Esophagus (tissue), 2 donors: ENCODE data around the gene HOXC13. TPM values are rescaled to one million over a fixed set of nuclear protein-coding genes. Genes with fewer than 3 reads are reported as not detected.

Source experiments
- H3K27ac ChIP-seq, 2 donors: one replicate each; pipeline ENCODE4 v1.5.1; 2013; ENCODE audit warnings: low read depth in 2 of 2, mild to moderate bottlenecking in 2 of 2, inconsistent platforms in 1 of 2, low read length in 1 of 2, moderate library complexity in 1 of 2
- H3K27me3 ChIP-seq, 2 donors: one replicate each; pipeline ENCODE4 v1.6.1; 2013; ENCODE audit warnings: low read length in 2 of 2, control low read depth in 1 of 2, mild to moderate bottlenecking in 1 of 2; ENCODE audit not compliant: insufficient read depth in 2 of 2, control insufficient read depth in 1 of 2
- H3K36me3 ChIP-seq, 2 donors: one replicate each; pipeline ENCODE4 v1.6.1; 2013; ENCODE audit warnings: low read length in 1 of 2; ENCODE audit not compliant: control insufficient read depth in 2 of 2, insufficient read depth in 2 of 2
- H3K4me1 ChIP-seq, 2 donors: one replicate each; pipeline ENCODE4 v1.6.1; 2013; ENCODE audit warnings: low read length in 1 of 2; ENCODE audit not compliant: control insufficient read depth in 2 of 2, insufficient read depth in 2 of 2
- H3K4me3 ChIP-seq, 2 donors: one replicate each; pipeline ENCODE4 v1.5.1; 2013; ENCODE audit warnings: low read length in 2 of 2, mild to moderate bottlenecking in 2 of 2, low read depth in 1 of 2, moderate library complexity in 1 of 2
- H3K9me3 ChIP-seq, 2 donors: one replicate each; pipeline ENCODE4 v1.6.1; 2013; ENCODE audit warnings: mild to moderate bottlenecking in 2 of 2, low read depth in 1 of 2, low read length in 1 of 2, moderate library complexity in 1 of 2; ENCODE audit not compliant: control insufficient read depth in 2 of 2, insufficient read depth in 1 of 2
- WGBS, 2 donors: extraction: QIAGEN DNeasy Blood & Tissue Kit; methylation state at CpG; one replicate each; pipeline ENCODE4 v1.1.7; 2013; 5-methylcytosine and 5-hydroxymethylcytosine counted together
- polyA plus RNA-seq, 2 donors: library from polyadenylated mRNA; stranded (reverse); fragments of 200-250 nt; gene quantifications; one replicate each; pipeline ENCODE4 v1.2.3, GENCODE V29; 2013
- donor health status: healthy with polysubstance abuse.
- donor health status: Bipolar disorder and iron deficiency.

Gene HOXC13
- polyA plus RNA-seq, 2 donors: 0.02 to 0.04 TPM

DNA sequence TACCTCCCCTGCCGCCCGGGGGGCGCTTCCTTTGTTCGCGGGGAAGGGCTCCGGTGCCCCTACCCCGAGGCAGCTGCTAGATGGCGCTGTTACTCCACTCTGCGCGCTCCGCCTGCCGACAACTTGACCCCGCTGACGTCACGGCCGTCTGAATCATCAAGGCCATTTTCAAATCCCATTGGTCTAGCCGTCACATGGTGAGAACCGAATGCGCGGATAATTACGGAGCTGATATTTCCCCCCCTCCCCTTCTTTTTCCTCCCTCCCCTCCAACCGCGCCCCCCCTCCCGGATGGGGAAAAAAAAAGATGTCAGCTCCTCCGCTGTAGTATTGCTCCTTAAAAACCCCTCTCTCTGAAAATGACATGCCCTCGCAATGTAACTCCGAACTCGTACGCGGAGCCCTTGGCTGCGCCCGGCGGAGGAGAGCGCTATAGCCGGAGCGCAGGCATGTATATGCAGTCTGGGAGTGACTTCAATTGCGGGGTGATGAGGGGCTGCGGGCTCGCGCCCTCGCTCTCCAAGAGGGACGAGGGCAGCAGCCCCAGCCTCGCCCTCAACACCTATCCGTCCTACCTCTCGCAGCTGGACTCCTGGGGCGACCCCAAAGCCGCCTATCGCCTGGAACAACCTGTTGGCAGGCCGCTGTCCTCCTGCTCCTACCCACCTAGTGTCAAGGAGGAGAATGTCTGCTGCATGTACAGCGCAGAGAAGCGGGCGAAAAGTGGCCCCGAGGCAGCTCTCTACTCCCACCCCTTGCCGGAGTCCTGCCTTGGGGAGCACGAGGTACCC, 46.5 kb downstream of the HOXC13 start, which contains the start of gene HOXC10:
HOXC10 (plus strand) TSS at position 246 of the 791 bp plus-strand sequence; CDS start at position 360, 114 bp downstream.
- no peaks in the 10 kb centered on the region for H3K36me3 ChIP-seq
- peaks cover 0 to 15% of the 10 kb centered on the region in 2 donors for H3K4me1 ChIP-seq
- H3K9me3 ChIP-seq: peaks cover 2 to 3% of the 10 kb centered on the region in 2 donors
- no peak within 1 kb of the TSS for H3K27ac ChIP-seq
- peak within 1 kb of the TSS; percentile 22 to 34 for H3K4me3 ChIP-seq
- H3K27me3 ChIP-seq: peaks cover 0 to 69% of the 10 kb centered on the region in 2 donors
- 5 to 7% methylated on average over 50 to 55 of the region's 55 CpGs for WGBS, 2 donors

- H3K27ac ChIP-seq: no peak overlapping the region
- no peaks in the 10 kb centered on the region for H3K36me3 ChIP-seq
- H3K9me3 ChIP-seq: peaks cover 2 to 3% of the 10 kb centered on the region in 2 donors
- H3K4me3 ChIP-seq: peak overlapping the region; percentile 22 to 34
- H3K4me1 ChIP-seq: peaks cover 0 to 15% of the 10 kb centered on the region in 2 donors
- H3K27me3 ChIP-seq: peaks cover 3 to 68% of the 10 kb centered on the region in 2 donors
- 9 to 14% methylated on average over 20 to 21 of the region's 21 CpGs for WGBS, 2 donors
Measured at GRCh38 chr12:53985692-53985993, 47.0 kb downstream of the HOXC13 start.

DNA sequence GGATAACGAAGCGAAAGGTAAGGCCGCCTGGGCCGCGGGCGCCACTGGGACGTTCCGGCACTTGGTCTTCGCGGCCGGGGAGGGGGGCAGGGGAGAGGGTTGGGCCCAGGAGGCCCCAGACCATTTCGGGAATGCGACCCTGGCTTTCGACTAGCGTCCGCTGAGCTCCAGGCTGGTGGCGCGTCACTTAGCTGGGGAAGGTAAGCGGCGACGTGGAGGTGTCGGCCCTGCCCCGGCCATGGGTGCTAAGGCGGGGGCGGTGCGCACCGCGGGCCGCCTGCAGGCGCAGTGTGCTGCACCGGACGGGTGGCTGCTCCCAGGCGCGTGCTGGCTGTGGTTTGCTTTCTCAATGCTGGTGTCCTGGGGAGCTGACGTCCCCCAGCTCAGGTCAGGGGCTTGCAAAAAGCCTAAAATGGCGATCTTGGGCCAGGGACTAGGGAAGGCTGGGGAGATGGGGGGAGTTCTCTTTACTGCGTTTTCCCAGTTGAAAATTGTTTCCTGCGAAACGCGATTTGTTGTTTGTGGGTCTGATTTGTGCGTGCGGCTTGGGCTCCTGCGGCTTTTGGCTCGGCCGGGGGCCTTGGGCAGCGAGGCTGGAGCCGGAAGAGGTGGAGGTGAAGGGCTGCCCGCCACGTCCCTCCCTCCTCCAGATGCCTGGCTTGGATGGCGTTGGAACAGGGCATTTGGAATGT, 47.5 kb downstream of the HOXC13 start:
- Histone ChIP-seq H3K27me3 (peaks cover 5 to 70% of the 10 kb centered on the region in 2 donors), H3K27ac (no peak overlapping the region)
- 5 to 7% methylated on average over 50 of the region's 50 CpGs for WGBS, 2 donors

DNA sequence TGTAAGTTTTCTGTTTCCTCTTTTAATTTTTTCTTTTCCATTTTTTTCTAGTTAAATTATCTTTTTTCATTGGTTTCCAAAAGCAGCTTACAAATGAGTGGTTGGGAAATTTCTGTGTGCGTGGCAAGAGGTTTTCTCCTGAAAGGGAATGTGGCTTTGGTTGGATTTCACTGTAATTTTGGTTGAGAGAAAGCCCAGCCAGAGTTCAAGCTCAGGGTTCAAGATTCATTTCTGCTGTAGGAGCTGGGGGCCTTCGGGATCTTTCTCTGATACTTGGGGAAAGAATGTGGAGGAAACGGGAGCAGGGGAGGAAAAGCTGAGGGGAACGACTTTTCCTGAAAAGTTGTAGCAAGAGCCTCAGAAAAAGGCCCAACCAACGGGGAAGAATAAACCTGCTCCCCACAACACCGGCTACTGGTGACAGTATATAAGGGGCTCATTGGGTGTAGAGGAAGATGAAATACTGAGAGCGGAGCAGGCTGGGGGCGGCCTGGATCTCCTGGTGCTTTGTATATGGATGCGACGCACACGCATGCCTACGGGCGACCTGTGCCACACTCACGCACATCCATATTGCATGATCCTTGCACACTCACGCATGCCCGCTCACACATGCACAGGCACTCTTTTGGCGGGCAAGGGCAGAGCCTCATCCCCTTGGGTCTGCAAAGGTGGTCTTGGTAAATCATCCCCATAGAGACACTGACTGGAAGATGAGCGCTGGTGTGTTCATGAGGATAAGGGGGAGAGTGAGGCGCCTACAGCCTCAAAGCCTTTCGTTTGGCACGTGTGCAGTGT, 48.3 kb downstream of the HOXC13 start:
- Histone ChIP-seq H3K27me3 (peaks cover 5 to 76% of the 10 kb centered on the region in 2 donors), H3K4me3 (no peak overlapping the region), H3K4me1 (peaks cover 0 to 15% of the 10 kb centered on the region in 2 donors), H3K36me3 (no peaks in the 10 kb centered on the region), H3K9me3 (peaks cover 2 to 3% of the 10 kb centered on the region in 2 donors), H3K27ac (no peak overlapping the region)
- WGBS, 2 donors: 21 to 33% methylated on average over 21 of the region's 21 CpGs

More for the DNA sequence above, 47.5 kb downstream of the HOXC13 start:
- H3K4me3 ChIP-seq: peak overlapping the region; percentile 22 to 34
- peaks cover 2 to 3% of the 10 kb centered on the region in 2 donors for H3K9me3 ChIP-seq
- peaks cover 0 to 15% of the 10 kb centered on the region in 2 donors for H3K4me1 ChIP-seq
- no peaks in the 10 kb centered on the region for H3K36me3 ChIP-seq

DNA sequence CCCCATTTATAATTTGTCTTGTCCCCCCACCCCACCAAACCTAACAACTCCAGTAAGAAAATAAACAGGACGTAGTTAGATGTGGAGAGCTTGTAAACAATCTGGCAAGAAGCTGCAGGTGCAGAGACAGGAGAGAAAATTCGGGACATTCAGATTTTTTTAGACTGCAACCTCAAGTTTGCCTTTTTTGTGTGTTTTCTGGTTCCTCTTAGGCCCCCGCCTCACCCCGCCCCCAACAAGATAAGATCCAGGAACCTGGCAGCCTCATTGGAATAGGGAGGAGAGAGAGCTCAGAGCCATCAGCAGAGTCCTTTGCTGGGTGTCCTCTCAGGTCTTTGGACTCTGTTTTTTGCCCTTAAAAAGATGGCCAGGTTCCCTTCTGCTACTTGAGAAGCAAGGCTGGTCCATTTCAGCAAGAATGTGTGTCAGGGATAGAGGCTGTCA, 49.2 kb downstream of the HOXC13 start:
- H3K27ac ChIP-seq: no peak overlapping the region
- peaks cover 0 to 3% of the 10 kb centered on the region in 2 donors for H3K9me3 ChIP-seq
- H3K27me3 ChIP-seq: peaks cover 5 to 76% of the 10 kb centered on the region in 2 donors
- no peak overlapping the region for H3K4me3 ChIP-seq
- H3K36me3 ChIP-seq: no peaks in the 10 kb centered on the region
- WGBS, 2 donors: 6 to 24% methylated on average over 4 of the region's 4 CpGs
- H3K4me1 ChIP-seq: peaks cover 0 to 15% of the 10 kb centered on the region in 2 donors

GRCh38 chr12:53988541-53989226, 50.1 kb downstream of the HOXC13 start:
- H3K27ac ChIP-seq: no peak overlapping the region
- no peak overlapping the region for H3K4me3 ChIP-seq
- H3K27me3 ChIP-seq: peaks cover 5 to 77% of the 10 kb centered on the region in 2 donors
- peaks cover 0 to 15% of the 10 kb centered on the region in 2 donors for H3K4me1 ChIP-seq
- 7 to 14% methylated on average over 5 of the region's 5 CpGs for WGBS, 2 donors
- H3K9me3 ChIP-seq: peaks cover 0 to 3% of the 10 kb centered on the region in 2 donors
- H3K36me3 ChIP-seq: no peaks in the 10 kb centered on the region

DNA sequence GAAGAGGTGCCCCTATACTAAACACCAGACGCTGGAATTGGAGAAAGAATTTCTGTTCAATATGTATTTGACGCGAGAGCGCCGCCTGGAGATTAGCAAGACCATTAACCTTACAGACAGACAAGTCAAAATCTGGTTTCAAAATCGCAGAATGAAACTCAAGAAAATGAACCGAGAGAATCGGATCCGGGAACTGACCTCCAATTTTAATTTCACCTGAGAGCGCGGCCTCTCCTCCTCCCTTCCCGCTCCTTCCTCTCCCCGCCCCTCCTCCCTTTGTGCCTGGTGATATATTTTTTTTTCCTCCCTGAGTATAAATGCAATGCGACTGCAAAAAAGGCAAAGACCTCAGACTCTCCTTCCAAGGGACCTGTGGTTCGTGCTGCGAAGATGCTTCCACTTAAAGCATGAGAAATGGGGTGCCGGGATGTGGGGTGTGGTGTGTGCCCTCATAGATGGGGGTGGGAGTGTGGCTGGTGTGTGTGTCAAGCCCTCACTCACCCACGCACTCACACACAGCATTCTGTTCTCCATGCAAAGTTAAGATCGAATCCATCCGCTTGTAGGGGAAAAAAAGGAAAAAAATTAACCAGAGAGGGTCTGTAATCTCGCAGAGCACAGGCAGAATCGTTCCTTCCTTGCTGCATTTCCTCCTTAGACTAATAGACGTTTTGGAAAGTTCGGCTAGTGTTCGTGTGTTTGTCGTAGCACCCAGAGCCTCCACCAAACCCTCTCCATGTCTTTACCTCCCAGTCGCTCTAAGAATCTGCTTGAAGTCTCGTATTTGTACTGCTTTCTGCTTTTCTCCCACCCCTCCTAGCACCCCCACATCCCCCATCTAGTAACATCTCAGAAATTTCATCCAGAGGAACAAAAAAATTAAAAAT, 50.8 kb downstream of the HOXC13 start:
- peaks cover 5 to 76% of the 10 kb centered on the region in 2 donors for H3K27me3 ChIP-seq
- H3K36me3 ChIP-seq: no peaks in the 10 kb centered on the region
- H3K4me1 ChIP-seq: peaks cover 0 to 20% of the 10 kb centered on the region in 2 donors
- no peak overlapping the region for H3K4me3 ChIP-seq
- no peak overlapping the region for H3K27ac ChIP-seq
- 5 to 8% methylated on average over 28 of the region's 28 CpGs for WGBS, 2 donors
- H3K9me3 ChIP-seq: peaks cover 0 to 3% of the 10 kb centered on the region in 2 donors

- Histone ChIP-seq H3K36me3 (no peaks in the 10 kb centered on the region), H3K4me1 (peaks cover 0 to 16% of the 10 kb centered on the region in 2 donors), H3K27ac (no peak overlapping the region), H3K27me3 (peaks cover 5 to 73% of the 10 kb centered on the region in 2 donors), H3K9me3 (peaks cover 0 to 3% of the 10 kb centered on the region in 2 donors), H3K4me3 (no peak overlapping the region)
- WGBS, 2 donors: 9 to 10% methylated on average over 27 of the region's 27 CpGs
Measured at GRCh38 chr12:53990311-53991076, 51.9 kb downstream of the HOXC13 start.
